ENCODE measurements around the gene KRTAP21-3. TPM values are rescaled to one million over a fixed set of nuclear protein-coding genes. Genes with fewer than 3 reads are reported as not detected.

The KRTAP21-3 gene
- total RNA-seq, 1 experiment from 2014 or later, result not detected

DNA sequence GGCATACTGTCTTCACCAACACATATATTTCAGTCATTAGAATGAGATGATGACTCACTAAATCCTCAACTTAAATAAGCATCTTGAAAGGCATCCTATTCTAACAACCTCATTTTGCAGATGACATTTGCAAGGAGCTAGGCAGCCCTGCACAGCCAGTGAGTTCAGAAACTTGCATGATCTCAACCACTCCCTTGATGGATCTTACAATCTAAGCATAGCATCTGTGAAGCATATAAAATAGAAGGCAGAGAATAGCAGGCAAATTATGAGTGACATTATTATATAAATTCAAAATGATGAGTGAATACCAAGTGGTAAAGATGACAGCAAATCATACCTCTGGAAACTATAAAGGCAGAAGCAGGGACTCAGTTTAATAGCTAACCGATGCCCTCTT lies 44.3 kb downstream of the KRTAP21-3 start:
- Histone ChIP-seq H3K36me3 (ENCODE audit: insufficient read depth, low read length, poor library complexity, severe bottlenecking) (no peaks in the 10 kb centered on the region), H3K27ac (ENCODE audit: low read depth, low read length, poor library complexity, severe bottlenecking) (no peak overlapping the region), H3K9me3 (ENCODE audit: low read depth, low read length, poor library complexity, severe bottlenecking) (peaks cover 5% of the 10 kb centered on the region), H3K4me1 (ENCODE audit: insufficient read depth, low read length, poor library complexity, severe bottlenecking) (no peaks in the 10 kb centered on the region), H3K4me3 (ENCODE audit: low read depth, low read length, poor library complexity, severe bottlenecking) (no peak overlapping the region), H3K27me3 (replicated peaks; ENCODE audit: insufficient read depth, low read depth, low read length, poor library complexity) (no peaks in the 10 kb centered on the region)
- no peak for TF ChIP-seq EZH2 (IDR thresholded peaks at IDR 0.05; ENCODE audit: borderline replicate concordance, low read depth, low read length, poor library complexity, severe bottlenecking)
- TF ChIP-seq, protein P1, sequence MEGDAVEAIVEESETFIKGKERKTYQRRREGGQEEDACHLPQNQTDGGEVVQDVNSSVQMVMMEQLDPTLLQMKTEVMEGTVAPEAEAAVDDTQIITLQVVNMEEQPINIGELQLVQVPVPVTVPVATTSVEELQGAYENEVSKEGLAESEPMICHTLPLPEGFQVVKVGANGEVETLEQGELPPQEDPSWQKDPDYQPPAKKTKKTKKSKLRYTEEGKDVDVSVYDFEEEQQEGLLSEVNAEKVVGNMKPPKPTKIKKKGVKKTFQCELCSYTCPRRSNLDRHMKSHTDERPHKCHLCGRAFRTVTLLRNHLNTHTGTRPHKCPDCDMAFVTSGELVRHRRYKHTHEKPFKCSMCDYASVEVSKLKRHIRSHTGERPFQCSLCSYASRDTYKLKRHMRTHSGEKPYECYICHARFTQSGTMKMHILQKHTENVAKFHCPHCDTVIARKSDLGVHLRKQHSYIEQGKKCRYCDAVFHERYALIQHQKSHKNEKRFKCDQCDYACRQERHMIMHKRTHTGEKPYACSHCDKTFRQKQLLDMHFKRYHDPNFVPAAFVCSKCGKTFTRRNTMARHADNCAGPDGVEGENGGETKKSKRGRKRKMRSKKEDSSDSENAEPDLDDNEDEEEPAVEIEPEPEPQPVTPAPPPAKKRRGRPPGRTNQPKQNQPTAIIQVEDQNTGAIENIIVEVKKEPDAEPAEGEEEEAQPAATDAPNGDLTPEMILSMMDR (conservative IDR thresholded peaks at IDR 0.05; ENCODE audit: low read depth, low read length), result no peak
- CTCF ChIA-PET, result no interaction called here
- no peak for DNase-seq (ENCODE audit: low spot score)
- intact Hi-C loops (cut with micrococcal nuclease; ENCODE audit: unreplicated experiment), result no loop called here
- BruUV-seq (replicated peaks), result no TSS peak
- POLR2A ChIA-PET (ENCODE audit: low non-redundant PET), result no interaction called here

DNA sequence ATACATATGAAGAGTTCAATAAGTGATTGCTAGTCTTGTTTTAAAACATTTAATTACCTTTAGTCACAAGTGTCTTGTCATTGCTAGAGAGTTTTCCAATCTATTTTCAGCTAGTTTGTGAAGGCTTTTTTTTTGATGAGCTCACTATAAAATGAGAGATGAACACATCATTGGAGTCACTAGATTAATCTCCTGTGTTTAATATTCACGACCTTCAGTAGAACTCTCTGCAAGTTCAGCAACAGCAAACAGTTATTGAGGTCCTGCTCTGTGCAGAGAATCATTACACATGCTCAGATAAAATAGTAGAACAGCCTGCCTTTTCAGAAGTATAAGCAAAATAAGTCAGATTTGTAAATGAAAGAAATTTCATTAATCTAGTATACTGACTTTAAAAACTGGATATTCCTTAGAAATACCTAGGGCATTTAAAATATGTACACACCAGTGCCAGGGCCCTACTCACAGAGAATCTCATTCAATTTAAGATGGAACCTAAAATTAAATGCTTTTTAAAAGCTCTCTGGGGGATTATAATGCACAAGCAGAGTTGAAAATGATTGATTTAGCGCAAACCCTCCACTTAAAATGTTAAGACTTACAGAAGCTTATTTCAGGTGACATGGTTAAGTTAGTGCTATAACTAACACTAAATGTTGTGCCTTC lies 45.5 kb downstream of the KRTAP21-3 start:
- POLR2A ChIA-PET (ENCODE audit: low non-redundant PET), result no interaction called here
- Histone ChIP-seq H3K27ac (ENCODE audit: low read depth, low read length, poor library complexity, severe bottlenecking) (no peak overlapping the region), H3K9me3 (ENCODE audit: low read depth, low read length, poor library complexity, severe bottlenecking) (peaks cover 5% of the 10 kb centered on the region), H3K4me3 (ENCODE audit: low read depth, low read length, poor library complexity, severe bottlenecking) (no peak overlapping the region), H3K36me3 (ENCODE audit: insufficient read depth, low read length, poor library complexity, severe bottlenecking) (no peaks in the 10 kb centered on the region), H3K4me1 (ENCODE audit: insufficient read depth, low read length, poor library complexity, severe bottlenecking) (no peaks in the 10 kb centered on the region), H3K27me3 (replicated peaks; ENCODE audit: insufficient read depth, low read depth, low read length, poor library complexity) (no peaks in the 10 kb centered on the region)
- intact Hi-C loops (cut with micrococcal nuclease; ENCODE audit: unreplicated experiment), result no loop called here
- CTCF ChIA-PET, result no interaction called here
- no peak for TF ChIP-seq EZH2 (IDR thresholded peaks at IDR 0.05; ENCODE audit: borderline replicate concordance, low read depth, low read length, poor library complexity, severe bottlenecking)
- TF ChIP-seq, protein P1 (conservative IDR thresholded peaks at IDR 0.05; ENCODE audit: low read depth, low read length), result no peak
- no peak for DNase-seq (ENCODE audit: low spot score)
- BruUV-seq (replicated peaks), result no TSS peak

DNA sequence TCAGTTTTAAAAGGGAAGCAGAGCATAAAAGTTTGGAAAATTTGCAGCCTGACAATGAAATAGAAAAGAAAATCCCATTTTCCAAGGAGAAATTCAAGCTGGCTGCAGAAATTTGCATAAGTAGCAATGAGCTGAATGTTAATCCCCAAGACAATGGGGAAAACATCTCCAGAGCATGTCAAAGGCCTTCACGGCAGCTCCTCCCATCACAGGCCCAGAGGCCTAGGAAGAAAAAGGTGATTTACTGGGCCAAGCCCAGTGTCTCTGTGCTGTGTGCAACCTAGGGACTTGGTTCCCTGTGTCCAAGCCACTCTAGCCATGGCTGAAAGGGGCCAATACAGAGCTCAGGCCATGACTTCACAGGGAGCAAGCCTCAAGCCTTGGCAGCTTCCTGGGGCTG lies 49.8 kb downstream of the KRTAP21-3 start:
- peaks cover 5% of the 10 kb centered on the region for H3K9me3 ChIP-seq (ENCODE audit: low read depth, low read length, poor library complexity, severe bottlenecking)
- TF ChIP-seq, protein P1 (conservative IDR thresholded peaks at IDR 0.05; ENCODE audit: low read depth, low read length), result no peak
- no peak for TF ChIP-seq EZH2 (IDR thresholded peaks at IDR 0.05; ENCODE audit: borderline replicate concordance, low read depth, low read length, poor library complexity, severe bottlenecking)
- POLR2A ChIA-PET (ENCODE audit: low non-redundant PET), result no interaction called here
- no peaks in the 10 kb centered on the region for H3K4me1 ChIP-seq (ENCODE audit: insufficient read depth, low read length, poor library complexity, severe bottlenecking)
- H3K36me3 ChIP-seq (ENCODE audit: insufficient read depth, low read length, poor library complexity, severe bottlenecking), result no peaks in the 10 kb centered on the region
- no peaks in the 10 kb centered on the region for H3K27me3 ChIP-seq (replicated peaks; ENCODE audit: insufficient read depth, low read depth, low read length, poor library complexity)
- H3K27ac ChIP-seq (ENCODE audit: low read depth, low read length, poor library complexity, severe bottlenecking), result no peak overlapping the region
- CTCF ChIA-PET, result no interaction called here
- intact Hi-C loops (cut with micrococcal nuclease; ENCODE audit: unreplicated experiment), result no loop called here
- DNase-seq (ENCODE audit: low spot score), result no peak
- no peak overlapping the region for H3K4me3 ChIP-seq (ENCODE audit: low read depth, low read length, poor library complexity, severe bottlenecking)
- no TSS peak for BruUV-seq (replicated peaks)

Other genes starting within 250 kb of the KRTAP21-3 start
- not detected in 2 replicates for gene KRTAP19-1, start 238.4 kb downstream of the KRTAP21-3 start, total RNA-seq (2021)
- gene KRTAP19-2, start 231.3 kb downstream of the KRTAP21-3 start, total RNA-seq (2021), result not detected in 2 replicates
- not detected in 2 replicates for gene KRTAP19-3, start 226.8 kb downstream of the KRTAP21-3 start, total RNA-seq (2021)
- gene KRTAP19-4, start 221.6 kb downstream of the KRTAP21-3 start, total RNA-seq (2021), result not detected in 2 replicates
- gene KRTAP19-5, start 216.6 kb downstream of the KRTAP21-3 start, total RNA-seq (2021), result not detected in 2 replicates
- not detected in 2 replicates for gene KRTAP19-6, start 176.9 kb downstream of the KRTAP21-3 start, total RNA-seq (2021)
- gene KRTAP19-7, start 157.5 kb downstream of the KRTAP21-3 start, total RNA-seq (2021), result not detected in 2 replicates
- gene KRTAP22-2, start 128.4 kb downstream of the KRTAP21-3 start, total RNA-seq (2021), result not detected in 2 replicates
- gene KRTAP6-3, start 126.3 kb downstream of the KRTAP21-3 start, total RNA-seq (2021), result not detected in 2 replicates
- gene KRTAP6-2, start 119.9 kb downstream of the KRTAP21-3 start, total RNA-seq (2021), result not detected in 2 replicates
- gene KRTAP22-1, start 117.7 kb downstream of the KRTAP21-3 start, total RNA-seq (2021), result not detected in 2 replicates
- gene KRTAP6-1, start 104.8 kb downstream of the KRTAP21-3 start, total RNA-seq (2021), result not detected in 2 replicates
- gene KRTAP20-1, start 102.4 kb downstream of the KRTAP21-3 start, total RNA-seq (2021), result not detected in 2 replicates
- not detected in 2 replicates for gene KRTAP20-4, start 98.2 kb downstream of the KRTAP21-3 start, total RNA-seq (2021)
- not detected in 2 replicates for gene KRTAP20-2, start 83.6 kb downstream of the KRTAP21-3 start, total RNA-seq (2021)
- not detected in 2 replicates for gene KRTAP20-3, start 75.9 kb downstream of the KRTAP21-3 start, total RNA-seq (2021)
- gene KRTAP21-2, start 28.5 kb upstream of the KRTAP21-3 start, total RNA-seq (2021), result not detected in 2 replicates
- gene KRTAP21-1, start 36.7 kb upstream of the KRTAP21-3 start, total RNA-seq (2021), result not detected in 2 replicates
- gene KRTAP8-1, start 94.5 kb upstream of the KRTAP21-3 start, total RNA-seq (2021), result not detected in 2 replicates
- not detected in 2 replicates for gene KRTAP7-1, start 111.0 kb upstream of the KRTAP21-3 start, total RNA-seq (2021)
- not detected in 2 replicates for gene KRTAP11-1, start 162.8 kb upstream of the KRTAP21-3 start, total RNA-seq (2021)

Measured in A673 (cell line).